HG02571 (cell line): ENCODE results near the gene ELOVL1.
"Not testable (repeated sequence)": the region's sequence is repeated elsewhere in the genome, so short reads cannot be mapped to it uniquely, and the experiment has no call there.

Source experiments
- ATAC-seq: cut with Tn5 transposase; IDR thresholded peaks from one replicate; pipeline ENCODE4 v1.9.1; 2021; ENCODE audit warnings: mild to moderate bottlenecking, moderate library complexity; ENCODE audit not compliant: unreplicated experiment

Gene ELOVL1

GRCh38 chr1:43382027-43382779, 14.4 kb upstream of the ELOVL1 start:
- no peak for ATAC-seq

GRCh38 chr1:43381612-43382011, 13.8 kb upstream of the ELOVL1 start:
- ATAC-seq = no peak

GRCh38 chr1:43379476-43379875, 11.7 kb upstream of the ELOVL1 start:
- ATAC-seq = no peak

- ATAC-seq = no peak
These were observed 10.0 kb upstream of the ELOVL1 start for GRCh38 chr1:43377831-43378230.

- no peak for ATAC-seq
These were observed 9.0 kb upstream of the ELOVL1 start for GRCh38 chr1:43376723-43377235.

- ATAC-seq = no peak
These were observed 5.5 kb upstream of the ELOVL1 start for GRCh38 chr1:43373066-43373940.

- no peak for ATAC-seq
These were observed 4.4 kb upstream of the ELOVL1 start for GRCh38 chr1:43372172-43372571.

GRCh38 chr1:43370564-43370963, 2.8 kb upstream of the ELOVL1 start:
- ATAC-seq = no peak

GRCh38 chr1:43369779-43370178, 2.0 kb upstream of the ELOVL1 start:
- not testable (repeated sequence) for ATAC-seq

- ATAC-seq = no peak
These were observed 822 bp upstream of the ELOVL1 start for GRCh38 chr1:43368646-43369020.

GRCh38 chr1:43367026-43367903, 546 bp downstream of the ELOVL1 start:
- ATAC-seq = peak; percentile 51

- ATAC-seq = no peak
These were observed 1.2 kb downstream of the ELOVL1 start for GRCh38 chr1:43366601-43367025.

GRCh38 chr1:43366179-43366578, 1.6 kb downstream of the ELOVL1 start:
- no peak for ATAC-seq

- no peak for ATAC-seq
These were observed 2.1 kb downstream of the ELOVL1 start for GRCh38 chr1:43365678-43366077.

- no peak for ATAC-seq
These were observed 3.8 kb downstream of the ELOVL1 start for GRCh38 chr1:43363935-43364525.

- no peak for ATAC-seq
These were observed 4.4 kb downstream of the ELOVL1 start for GRCh38 chr1:43363283-43363934.

GRCh38 chr1:43360616-43361015, 7.2 kb downstream of the ELOVL1 start:
- no peak for ATAC-seq

GRCh38 chr1:43359696-43360095, 8.1 kb downstream of the ELOVL1 start:
- no peak for ATAC-seq

- peak; percentile 94 for ATAC-seq
These were observed 8.8 kb downstream of the ELOVL1 start, which contains the start of gene CDC20 for GRCh38 chr1:43358746-43359693. Gene CDC20 (plus strand): TSS chr1:43358981. CDS start chr1:43359216, 235 bp downstream.
